GM21360 (cell line): ENCODE data around the gene ZNF281.
A peak's percentile ranks its signal among the peaks of the same experiment; 100 is the strongest.

ENCODE experiments used
- ATAC-seq: cut with Tn5 transposase; IDR thresholded peaks from one replicate; pipeline ENCODE4 v1.9.1; 2021; ENCODE audit warnings: mild to moderate bottlenecking, moderate library complexity; ENCODE audit not compliant: unreplicated experiment

ZNF281 gene

GRCh38 chr1:200392625-200393185, 17.1 kb downstream of the ZNF281 start:
- ATAC-seq: no peak

- ATAC-seq: no peak
Observed at GRCh38 chr1:200391747-200392146, 18.1 kb downstream of the ZNF281 start.

- no peak for ATAC-seq
Observed at GRCh38 chr1:200388791-200389190, 21.0 kb downstream of the ZNF281 start.

DNA sequence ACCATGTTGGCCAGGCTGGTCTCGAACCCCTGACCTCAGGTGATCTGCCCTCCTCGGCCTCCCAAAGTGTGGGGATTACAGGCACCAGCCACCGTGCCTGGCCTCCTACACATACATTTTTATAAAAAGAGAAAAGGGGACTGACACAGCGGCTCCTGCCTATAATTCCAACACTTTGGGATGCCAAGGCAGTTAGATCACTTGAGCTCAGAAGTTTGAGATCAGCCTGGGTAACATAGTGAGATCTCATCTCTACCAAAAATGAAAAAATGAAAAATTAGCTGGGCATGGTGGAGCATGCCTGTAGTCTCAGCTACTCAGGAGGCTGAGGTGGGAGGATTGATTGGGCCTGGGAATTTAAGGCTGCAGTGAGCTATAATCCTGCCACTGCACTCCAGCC, 23.4 kb downstream of the ZNF281 start:
- no peak for ATAC-seq

- no peak for ATAC-seq
Observed at GRCh38 chr1:200384818-200385390, 24.9 kb downstream of the ZNF281 start.

DNA sequence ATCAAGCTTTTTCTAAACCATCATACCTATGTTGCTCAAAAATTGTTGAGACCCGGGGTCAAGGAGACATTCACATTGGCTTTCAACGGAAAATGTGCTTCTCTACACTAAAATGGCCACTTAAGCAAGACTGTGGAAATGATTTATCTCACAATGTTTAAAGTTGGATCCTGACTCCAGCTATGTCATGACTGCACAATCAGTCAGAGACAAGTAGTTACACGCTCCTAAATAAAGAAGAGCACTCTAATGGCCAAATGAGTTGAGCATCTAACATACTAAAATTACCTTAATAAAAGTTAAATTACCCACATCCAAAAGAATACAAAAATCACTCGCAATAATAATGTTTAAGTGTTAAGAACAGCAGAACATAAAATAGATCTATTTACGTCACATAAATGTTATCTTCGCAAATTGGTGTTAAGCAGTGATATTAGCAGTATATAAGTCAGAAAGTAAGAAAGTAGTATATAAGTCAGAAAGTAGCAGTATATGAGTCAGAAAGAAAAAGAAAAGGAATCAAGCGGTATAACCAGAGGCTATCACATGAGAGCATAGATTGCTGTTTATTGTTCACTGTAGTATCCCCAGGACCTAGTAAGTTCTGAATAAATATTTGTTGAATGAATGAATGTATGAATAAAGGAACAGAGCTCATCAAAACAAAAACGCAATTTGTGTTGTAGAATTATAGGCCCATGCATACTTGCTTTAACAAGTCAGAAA, 28.4 kb downstream of the ZNF281 start:
- no peak for ATAC-seq

DNA sequence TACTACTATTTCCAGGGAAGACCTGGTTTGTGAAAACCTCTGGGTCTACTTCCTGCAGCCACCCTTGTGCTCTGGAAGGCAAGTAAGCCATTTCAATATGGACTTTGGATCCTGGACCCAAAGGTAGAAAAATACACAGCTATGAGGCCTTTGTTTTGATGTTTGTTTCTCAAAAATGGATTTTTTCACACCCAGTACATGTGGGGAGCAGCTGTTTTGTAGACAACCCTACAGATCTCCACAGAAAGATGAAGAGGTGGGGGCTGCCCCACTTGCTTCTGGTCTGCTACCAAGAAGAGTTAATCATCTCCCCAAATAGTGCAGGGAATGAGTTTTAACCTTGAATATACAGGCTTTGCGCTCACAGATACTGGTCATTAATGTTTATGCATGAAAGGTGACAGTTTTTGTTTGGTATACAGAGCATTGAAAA, 29.2 kb downstream of the ZNF281 start:
- ATAC-seq: peak; percentile 53

DNA sequence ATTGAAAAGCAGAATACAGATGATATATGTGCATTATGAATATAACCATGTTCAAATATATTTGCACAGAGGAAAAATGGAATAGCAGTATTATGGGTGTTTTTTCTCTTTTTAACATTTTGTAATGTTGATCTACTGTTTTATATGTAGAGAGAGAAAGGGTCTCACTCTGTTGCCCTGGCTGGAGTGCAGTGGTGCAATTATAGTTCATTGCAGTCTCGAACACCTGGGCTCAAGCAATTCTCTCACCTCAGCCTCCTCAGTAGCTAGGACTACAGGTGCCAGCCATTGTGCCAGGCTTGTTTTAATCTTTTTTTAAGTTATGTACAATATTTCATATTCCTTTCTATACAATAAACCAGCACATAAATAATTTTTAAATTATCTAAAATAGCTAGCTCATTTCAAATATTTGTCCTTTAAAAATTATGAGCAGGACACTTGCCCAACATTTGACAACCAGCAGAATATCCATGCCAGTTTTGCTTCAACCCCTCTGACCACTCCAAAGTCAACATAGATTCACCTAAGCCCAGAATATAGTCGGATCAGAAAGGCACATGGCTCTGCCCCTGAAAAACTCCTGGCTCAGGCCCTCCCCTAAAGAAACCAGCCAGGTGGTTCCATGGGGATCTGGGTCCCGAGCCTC, 29.8 kb downstream of the ZNF281 start:
- no peak for ATAC-seq

DNA sequence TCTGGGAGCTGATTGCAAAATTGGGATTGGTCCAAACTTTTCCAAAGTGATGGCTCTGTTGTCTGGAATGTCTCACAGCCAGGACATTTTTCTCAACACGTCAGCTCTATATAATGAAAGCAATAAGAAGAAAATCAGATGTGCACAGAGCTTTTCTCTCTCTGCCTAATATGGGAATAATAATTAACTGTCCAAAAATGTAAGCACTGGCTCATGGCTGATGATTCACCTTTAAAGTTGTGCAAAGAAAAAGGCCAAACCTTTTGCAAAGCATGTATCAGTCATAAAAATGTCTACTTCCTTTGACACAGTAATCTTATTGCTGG, 30.4 kb downstream of the ZNF281 start:
- ATAC-seq: no peak

DNA sequence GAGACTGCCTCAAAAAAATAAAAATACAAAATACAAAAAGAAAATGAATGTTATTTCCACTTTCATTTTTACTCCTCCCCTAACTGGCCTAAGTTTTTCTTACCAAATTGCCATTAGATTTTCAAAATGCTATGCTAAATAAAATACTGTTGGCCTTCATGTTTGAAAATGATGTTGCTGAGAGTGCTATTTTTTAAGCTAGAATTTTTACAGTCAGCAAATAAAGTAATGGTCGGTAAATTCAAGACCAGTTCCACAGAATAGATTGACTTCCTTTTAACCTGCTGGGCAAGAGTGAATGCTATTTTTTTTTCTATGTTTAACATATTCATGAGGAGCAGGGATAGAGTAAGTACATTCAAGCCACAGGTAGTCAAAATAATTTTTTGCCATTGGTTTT, 31.7 kb downstream of the ZNF281 start:
- ATAC-seq: no peak

- no peak for ATAC-seq
Observed at GRCh38 chr1:200376528-200376927, 33.3 kb downstream of the ZNF281 start.

- ATAC-seq: no peak
Observed at GRCh38 chr1:200374569-200375295, 35.1 kb downstream of the ZNF281 start.

- ATAC-seq: no peak
Observed at GRCh38 chr1:200373811-200374231, 36.0 kb downstream of the ZNF281 start.

GRCh38 chr1:200372885-200373181, 37.0 kb downstream of the ZNF281 start:
- ATAC-seq: no peak

GRCh38 chr1:200372095-200372884, 37.5 kb downstream of the ZNF281 start:
- ATAC-seq: no peak

DNA sequence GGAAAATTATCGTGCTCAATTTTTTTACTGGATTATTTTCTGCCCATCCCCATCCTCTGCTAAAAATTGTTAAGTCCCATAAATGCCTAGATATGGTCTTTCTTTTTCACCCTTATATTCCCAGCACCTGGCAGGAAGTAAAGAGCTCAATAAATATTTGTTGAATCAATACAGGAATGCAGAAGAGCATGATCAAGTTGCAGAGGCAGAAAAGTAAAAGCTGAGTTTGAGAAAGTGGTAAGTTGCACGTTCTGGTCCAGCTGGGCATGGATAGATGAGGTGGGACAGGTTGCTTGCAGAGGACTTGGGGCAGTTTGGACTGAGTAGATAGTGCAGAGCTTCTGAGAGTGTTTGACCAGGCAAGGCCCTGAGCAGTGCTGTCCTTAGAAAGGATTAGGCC, 40.1 kb downstream of the ZNF281 start:
- no peak for ATAC-seq

DNA sequence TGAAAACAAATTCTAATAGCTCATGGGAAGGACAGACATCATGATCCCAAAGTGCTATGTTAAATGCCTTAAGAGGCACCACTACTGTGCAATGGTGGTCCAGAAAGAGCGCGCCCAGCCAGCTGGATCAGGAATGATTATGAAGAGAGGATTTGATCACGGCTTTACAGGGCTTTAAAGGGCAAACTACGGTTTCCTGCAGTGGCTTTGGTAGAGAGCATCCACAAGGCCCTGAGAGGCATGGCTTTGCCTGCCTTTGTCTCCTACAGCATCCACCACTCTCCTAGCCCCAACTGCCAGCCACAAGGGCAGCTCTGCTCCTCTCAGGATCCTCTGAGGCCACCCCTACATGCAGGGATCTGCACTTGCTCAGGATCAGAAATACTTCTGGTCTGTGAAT, 40.7 kb downstream of the ZNF281 start:
- ATAC-seq: no peak

DNA sequence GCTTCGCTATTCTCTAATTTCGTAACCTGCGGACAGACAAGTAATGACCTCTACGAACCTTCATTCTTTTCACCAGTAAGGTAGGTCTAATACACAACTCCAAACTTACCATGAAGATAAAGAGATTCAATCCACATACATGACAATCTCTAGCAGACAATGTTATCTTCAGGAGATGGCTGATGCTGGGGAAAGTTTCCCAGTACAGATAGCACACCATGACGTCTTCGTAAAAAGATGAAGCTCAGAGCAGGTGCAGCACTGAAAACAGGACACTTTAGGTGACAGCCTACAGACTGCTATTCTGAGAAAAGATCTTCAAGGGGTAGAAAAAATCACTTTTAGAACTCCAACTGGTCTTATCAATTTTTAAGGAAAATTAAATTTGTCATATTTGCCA, 41.3 kb downstream of the ZNF281 start:
- no peak for ATAC-seq

- no peak for ATAC-seq
Observed at GRCh38 chr1:200367841-200368534, 41.8 kb downstream of the ZNF281 start.

DNA sequence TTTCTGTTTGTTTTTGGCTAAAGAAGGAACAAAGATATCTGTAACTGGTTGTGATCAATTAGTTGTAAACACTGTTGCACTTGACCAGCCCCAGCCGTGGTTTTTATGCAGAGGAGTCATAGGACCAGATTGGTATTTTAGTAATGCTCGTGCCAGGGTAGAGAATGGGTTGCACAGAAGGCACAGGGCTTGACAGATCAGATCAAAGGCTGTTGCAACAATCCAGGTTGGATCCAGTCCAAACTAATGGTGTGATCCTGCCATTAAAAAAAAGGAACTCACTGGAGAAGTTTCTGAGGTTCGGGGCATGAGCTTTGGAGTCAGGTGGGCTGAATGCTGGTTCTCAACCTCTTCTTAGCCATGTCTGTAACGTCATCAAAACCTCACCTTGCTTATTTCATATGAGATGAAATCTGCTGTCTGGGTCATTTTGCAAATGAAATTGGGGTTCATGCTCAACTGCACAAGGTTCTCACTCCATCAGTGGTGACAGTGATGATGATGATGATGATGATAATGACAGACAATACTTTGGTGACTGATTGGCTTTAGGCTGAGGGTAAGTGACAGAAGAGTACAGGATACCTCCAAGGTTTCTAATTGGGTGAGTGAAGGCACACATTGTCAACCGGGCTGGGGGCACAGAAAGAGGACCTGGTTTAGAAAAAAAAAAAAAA, 43.1 kb downstream of the ZNF281 start:
- no peak for ATAC-seq
